SK-N-SH (cell line): Measurements from ENCODE around the gene CD3D.

ENCODE experiments used
- CTCF ChIP-seq: fragments of 200-600 bp; sonication (generic); IDR thresholded peaks from 2 replicates; pipeline ENCODE4 v1.6.1; 2017; ENCODE audit warnings: antibody characterized with exemption, mild to moderate bottlenecking, moderate library complexity
- EZH2phosphoT487 ChIP-seq: fragments of 200-600 bp; sonication (generic); IDR thresholded peaks from 2 replicates; pipeline ENCODE4 v1.6.1; 2017; ENCODE audit warnings: low read depth, mixed run types, mild to moderate bottlenecking, antibody characterized with exemption, moderate library complexity, borderline replicate concordance
- GATA2 ChIP-seq: sonication (generic); formaldehyde crosslinking; IDR thresholded peaks from 2 replicates; pipeline ENCODE4 v1.5.0; 2020; ENCODE audit warnings: mild to moderate bottlenecking, missing genetic modification reagents
- MAX ChIP-seq: IDR thresholded peaks from 2 replicates; pipeline ENCODE4 v1.4.0; 2012; ENCODE audit warnings: low read depth
- RAD21 ChIP-seq: IDR thresholded peaks from 2 replicates; pipeline ENCODE4 v1.6.1; 2012; ENCODE audit warnings: mild to moderate bottlenecking, low read length
- USF1 ChIP-seq: IDR thresholded peaks from 2 replicates; pipeline ENCODE4 v1.4.0; 2012; ENCODE audit warnings: low read depth, borderline replicate concordance
- USF2 ChIP-seq: fragments of 150-350 bp; IDR thresholded peaks from 2 replicates; pipeline ENCODE4 v1.6.1; 2017; ENCODE audit warnings: antibody characterized with exemption, low read length, low read depth, borderline replicate concordance
- YY1 ChIP-seq: IDR thresholded peaks from 2 replicates; pipeline ENCODE4 v1.4.0; 2012; ENCODE audit warnings: low read depth, mild to moderate bottlenecking
- ZBTB33 ChIP-seq: IDR thresholded peaks from 2 replicates; pipeline ENCODE4 v1.4.0; 2012; ENCODE audit warnings: low read depth, borderline replicate concordance

- TF ChIP-seq RAD21, result no peak
- no peak for TF ChIP-seq GATA2 (CRISPR knock-in tag)
- TF ChIP-seq USF1, result no peak
- no peak for TF ChIP-seq USF2
- no peak for TF ChIP-seq CTCF
- TF ChIP-seq EZH2phosphoT487, result no peak
- no peak for TF ChIP-seq ZBTB33
- no peak for TF ChIP-seq YY1
- no peak for TF ChIP-seq MAX
These were observed 37.8 kb downstream of the CD3D start, which contains the start of gene CD3E for GRCh38 chr11:118304568-118305248.
